Stimulated activated effector memory CD8-positive, alpha-beta T cell treated with anti-CD3 and anti-CD28 coated beads, Interleukin-12 subunit alpha, Interleukin-12 subunit beta, amount 100 ng/mL, for 72 hours (primary cell): ENCODE measurements around the gene HELZ.
A peak's percentile ranks its signal among the peaks of the same experiment; 100 is the strongest.
"Not testable (repeated sequence)": the region's sequence is repeated elsewhere in the genome, so short reads cannot be mapped to it uniquely, and the experiment has no call there.

Experiments
- ATAC-seq: fragments of 150-1000 bp; cut with Tn5 transposase; 2 replicates; pipeline ENCODE4 v1.10.0; 2021
- DNase-seq, 2 donors: peaks; one replicate each; pipeline ENCODE4 v3.0.0; 2021 to 2022; ENCODE audit warnings: low spot score in 2 of 2
- H3K27ac Mint-ChIP-seq: one replicate; pipeline ENCODE4 v1.8.0; 2022; ENCODE audit warnings: mild to moderate bottlenecking, mixed read lengths
- H3K36me3 Mint-ChIP-seq: one replicate; pipeline ENCODE4 v1.8.0; 2022; ENCODE audit warnings: mild to moderate bottlenecking, mixed read lengths
- H3K4me1 Mint-ChIP-seq: one replicate; pipeline ENCODE4 v1.8.0; 2022; ENCODE audit warnings: mixed read lengths
- H3K4me3 Mint-ChIP-seq: one replicate; pipeline ENCODE4 v1.8.0; 2022; ENCODE audit warnings: mild to moderate bottlenecking, mixed read lengths
- H3K9me3 Mint-ChIP-seq: one replicate; pipeline ENCODE4 v1.8.0; 2022; ENCODE audit warnings: mixed read lengths

The HELZ gene

GRCh38 chr17:67116045-67116575 is 128.9 kb downstream of the HELZ start:
- H3K4me1 Mint-ChIP-seq: peaks cover 10% of the 10 kb centered on the region
- no peak for DNase-seq
- peaks cover 13% of the 10 kb centered on the region for H3K9me3 Mint-ChIP-seq
- H3K4me3 Mint-ChIP-seq: no peak overlapping the region
- ATAC-seq: no peak
- peaks cover 100% of the 10 kb centered on the region for H3K36me3 Mint-ChIP-seq
- no peak overlapping the region for H3K27ac Mint-ChIP-seq

- Mint-ChIP-seq H3K36me3 (peaks cover 100% of the 10 kb centered on the region), H3K9me3 (peaks cover 13% of the 10 kb centered on the region), H3K27ac (no peak overlapping the region), H3K4me3 (no peak overlapping the region), H3K4me1 (peaks cover 10% of the 10 kb centered on the region)
- no peak for DNase-seq
- no peak for ATAC-seq
Observed at GRCh38 chr17:67115401-67115800, 129.6 kb downstream of the HELZ start.

GRCh38 chr17:67113486-67113885 is 131.5 kb downstream of the HELZ start:
- ATAC-seq: no peak
- no peak for DNase-seq
- H3K36me3 Mint-ChIP-seq: peaks cover 100% of the 10 kb centered on the region
- H3K9me3 Mint-ChIP-seq: peaks cover 13% of the 10 kb centered on the region
- no peak overlapping the region for H3K4me3 Mint-ChIP-seq
- no peak overlapping the region for H3K27ac Mint-ChIP-seq
- peaks cover 10% of the 10 kb centered on the region for H3K4me1 Mint-ChIP-seq

- ATAC-seq (no peak), DNase-seq (no peak)
- Mint-ChIP-seq H3K36me3 (peaks cover 100% of the 10 kb centered on the region), H3K27ac (no peak overlapping the region), H3K9me3 (peaks cover 13% of the 10 kb centered on the region), H3K4me1 (peaks cover 10% of the 10 kb centered on the region), H3K4me3 (no peak overlapping the region)
Observed at GRCh38 chr17:67111808-67112207, 133.2 kb downstream of the HELZ start.

GRCh38 chr17:67111327-67111726 is 133.7 kb downstream of the HELZ start:
- peaks cover 100% of the 10 kb centered on the region for H3K36me3 Mint-ChIP-seq
- no peak overlapping the region for H3K27ac Mint-ChIP-seq
- no peak for ATAC-seq
- H3K9me3 Mint-ChIP-seq: peaks cover 10% of the 10 kb centered on the region
- no peak for DNase-seq
- no peak overlapping the region for H3K4me3 Mint-ChIP-seq
- peaks cover 6% of the 10 kb centered on the region for H3K4me1 Mint-ChIP-seq

GRCh38 chr17:67110619-67111018 is 134.4 kb downstream of the HELZ start:
- peaks cover 5% of the 10 kb centered on the region for H3K9me3 Mint-ChIP-seq
- H3K36me3 Mint-ChIP-seq: peaks cover 100% of the 10 kb centered on the region
- no peak overlapping the region for H3K27ac Mint-ChIP-seq
- ATAC-seq (no peak), DNase-seq (no peak)
- no peak overlapping the region for H3K4me3 Mint-ChIP-seq
- H3K4me1 Mint-ChIP-seq: peaks cover 1% of the 10 kb centered on the region

- Mint-ChIP-seq H3K27ac (peak overlapping the region; percentile 44), H3K4me3 (no peak overlapping the region), H3K36me3 (peaks cover 100% of the 10 kb centered on the region), H3K9me3 (no peaks in the 10 kb centered on the region), H3K4me1 (peaks cover 12% of the 10 kb centered on the region)
- DNase-seq (no peak), ATAC-seq (no peak)
Observed at GRCh38 chr17:67109111-67109510, 135.9 kb downstream of the HELZ start.

- Mint-ChIP-seq H3K9me3 (no peaks in the 10 kb centered on the region), H3K27ac (peak overlapping the region; percentile 35), H3K36me3 (peaks cover 100% of the 10 kb centered on the region), H3K4me1 (peaks cover 20% of the 10 kb centered on the region), H3K4me3 (no peak overlapping the region)
- ATAC-seq: no peak
- no peak for DNase-seq
Observed at GRCh38 chr17:67107811-67108775, 136.9 kb downstream of the HELZ start.

- ATAC-seq (no peak), DNase-seq (no peak)
- Mint-ChIP-seq H3K4me3 (no peak overlapping the region), H3K36me3 (peaks cover 100% of the 10 kb centered on the region), H3K4me1 (peaks cover 27% of the 10 kb centered on the region), H3K27ac (peak overlapping the region; percentile 35), H3K9me3 (no peaks in the 10 kb centered on the region)
Observed at GRCh38 chr17:67107171-67107570, 137.8 kb downstream of the HELZ start.

GRCh38 chr17:67105213-67105612 is 139.8 kb downstream of the HELZ start:
- no peaks in the 10 kb centered on the region for H3K9me3 Mint-ChIP-seq
- H3K36me3 Mint-ChIP-seq: peaks cover 100% of the 10 kb centered on the region
- peak; percentile 46 for ATAC-seq
- peak overlapping the region; percentile 21 for H3K27ac Mint-ChIP-seq
- DNase-seq: no peak
- peaks cover 46% of the 10 kb centered on the region for H3K4me1 Mint-ChIP-seq
- H3K4me3 Mint-ChIP-seq: no peak overlapping the region

- peaks cover 46% of the 10 kb centered on the region for H3K4me1 Mint-ChIP-seq
- not testable (repeated sequence) for H3K4me3 Mint-ChIP-seq, DNase-seq
Observed at GRCh38 chr17:67104641-67105040, 140.4 kb downstream of the HELZ start.

GRCh38 chr17:67098006-67098405 is 147.0 kb downstream of the HELZ start:
- Mint-ChIP-seq H3K4me1 (peaks cover 64% of the 10 kb centered on the region), H3K36me3 (peaks cover 63% of the 10 kb centered on the region), H3K4me3 (no peak overlapping the region), H3K27ac (no peak overlapping the region), H3K9me3 (no peaks in the 10 kb centered on the region)
- DNase-seq (no peak), ATAC-seq (no peak)

More at GRCh38 chr17:67104641-67105040, 140.4 kb downstream of the HELZ start:
- not testable (repeated sequence) for H3K9me3 Mint-ChIP-seq, ATAC-seq, H3K27ac Mint-ChIP-seq
- peaks cover 95% of the 10 kb centered on the region for H3K36me3 Mint-ChIP-seq

GRCh38 chr17:67096609-67097008 is 148.4 kb downstream of the HELZ start:
- Mint-ChIP-seq H3K36me3 (peaks cover 58% of the 10 kb centered on the region), H3K4me3 (no peak overlapping the region), H3K27ac (peak overlapping the region; percentile 26), H3K4me1 (peaks cover 60% of the 10 kb centered on the region), H3K9me3 (no peaks in the 10 kb centered on the region)
- DNase-seq (no peak), ATAC-seq (no peak)

- H3K4me1 Mint-ChIP-seq: peaks cover 54% of the 10 kb centered on the region
Observed at GRCh38 chr17:67095803-67096202, 149.2 kb downstream of the HELZ start.

GRCh38 chr17:67095291-67095690 is 149.7 kb downstream of the HELZ start:
- H3K36me3 Mint-ChIP-seq: peaks cover 53% of the 10 kb centered on the region
- H3K4me3 Mint-ChIP-seq, H3K9me3 Mint-ChIP-seq, H3K27ac Mint-ChIP-seq, DNase-seq: not testable (repeated sequence)
- peaks cover 54% of the 10 kb centered on the region for H3K4me1 Mint-ChIP-seq
- ATAC-seq: peak; percentile 67

More at GRCh38 chr17:67095803-67096202, 149.2 kb downstream of the HELZ start:
- Mint-ChIP-seq H3K4me3 (no peak overlapping the region), H3K36me3 (peaks cover 53% of the 10 kb centered on the region), H3K27ac (no peak overlapping the region), H3K9me3 (no peaks in the 10 kb centered on the region)
- ATAC-seq (no peak), DNase-seq (no peak)

GRCh38 chr17:67093348-67093747 is 151.6 kb downstream of the HELZ start:
- ATAC-seq: no peak
- DNase-seq: no peak
- H3K36me3 Mint-ChIP-seq: peaks cover 47% of the 10 kb centered on the region
- no peak overlapping the region for H3K4me3 Mint-ChIP-seq
- peaks cover 55% of the 10 kb centered on the region for H3K4me1 Mint-ChIP-seq
- H3K9me3 Mint-ChIP-seq: no peaks in the 10 kb centered on the region
- H3K27ac Mint-ChIP-seq: no peak overlapping the region
